NCI-H1694 treated with DMSO at 0.1 percent for 48 hours (cell line): ENCODE measurements around the gene ABCB9.
"Not testable (repeated sequence)": the region's sequence is repeated elsewhere in the genome, so short reads cannot be mapped to it uniquely, and the experiment has no call there.

Experiments used
- DNase-seq: peaks from one replicate; lab custom pipeline; 2025; lab: John Stamatoyannopoulos, UW

ABCB9 gene

DNA sequence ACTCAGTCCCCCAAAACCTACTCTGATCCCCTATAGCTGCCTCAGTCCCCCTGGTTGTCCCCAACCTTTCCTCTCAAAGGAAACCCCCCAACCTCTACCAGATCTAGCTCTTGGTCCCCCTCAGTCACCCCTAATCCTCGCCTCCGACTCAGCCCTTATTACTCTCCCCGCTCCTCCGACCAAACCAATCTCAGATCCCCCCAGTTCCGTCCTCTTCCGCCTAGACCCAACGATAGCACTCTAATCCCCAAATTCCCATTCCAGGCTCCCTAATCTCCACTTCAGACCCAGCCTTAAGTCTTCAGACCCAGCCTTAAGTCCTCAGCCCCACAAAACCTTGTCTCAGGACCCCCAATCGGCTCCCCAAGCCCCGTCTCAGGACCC lies 71.0 kb downstream of the ABCB9 start:
- no peak for DNase-seq

- DNase-seq, result no peak
These were observed 71.8 kb downstream of the ABCB9 start for GRCh38 chr12:122894193-122895121.

DNA sequence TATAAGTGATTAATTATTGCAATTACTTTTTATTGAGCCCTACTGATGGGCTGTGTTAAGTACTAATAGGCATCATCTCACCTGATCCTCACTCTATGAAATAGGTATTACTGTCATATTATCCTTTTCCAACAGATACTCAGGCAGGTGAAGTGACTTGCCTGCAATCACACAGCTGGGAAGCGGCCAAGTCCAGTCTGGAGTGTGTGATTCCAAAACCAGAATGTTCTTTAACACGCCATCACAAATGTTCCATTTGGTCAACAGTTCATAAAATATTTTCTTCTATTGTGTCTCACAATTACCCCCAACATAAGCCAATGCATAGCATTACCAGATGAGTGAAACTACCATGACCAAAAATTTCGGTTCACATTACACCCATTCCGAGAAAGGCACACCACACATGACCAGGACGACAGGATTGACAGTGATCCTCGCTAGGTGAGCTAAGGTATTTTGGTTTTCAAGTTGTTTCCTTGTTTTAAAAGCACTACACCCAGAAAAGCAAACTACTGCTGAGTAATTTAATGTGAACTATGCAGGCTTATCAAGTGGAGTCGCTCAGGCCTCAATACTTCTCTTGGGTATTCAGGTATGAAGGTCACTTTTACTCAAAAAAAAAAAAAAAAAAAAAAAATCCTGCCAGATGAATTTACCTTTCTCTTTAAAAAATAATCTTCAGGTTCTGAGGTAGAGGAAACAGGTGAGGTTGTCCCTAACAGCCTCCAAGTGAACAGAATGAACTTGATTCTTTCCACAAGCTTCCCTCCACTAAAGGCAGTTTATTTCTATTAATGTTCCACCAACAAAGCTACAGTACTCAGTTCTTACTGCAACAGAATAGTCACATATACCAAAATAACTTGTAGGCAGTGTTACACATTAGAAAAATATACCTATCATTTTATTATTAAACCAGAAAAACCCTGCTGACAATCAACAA lies 72.8 kb downstream of the ABCB9 start:
- DNase-seq, result no peak

- DNase-seq, result not testable (repeated sequence)
These were observed 73.5 kb downstream of the ABCB9 start for GRCh38 chr12:122892724-122893123.

- no peak for DNase-seq
These were observed 74.4 kb downstream of the ABCB9 start for GRCh38 chr12:122891661-122892525.

- no peak for DNase-seq
These were observed 76.3 kb downstream of the ABCB9 start for GRCh38 chr12:122889761-122890520.

DNA sequence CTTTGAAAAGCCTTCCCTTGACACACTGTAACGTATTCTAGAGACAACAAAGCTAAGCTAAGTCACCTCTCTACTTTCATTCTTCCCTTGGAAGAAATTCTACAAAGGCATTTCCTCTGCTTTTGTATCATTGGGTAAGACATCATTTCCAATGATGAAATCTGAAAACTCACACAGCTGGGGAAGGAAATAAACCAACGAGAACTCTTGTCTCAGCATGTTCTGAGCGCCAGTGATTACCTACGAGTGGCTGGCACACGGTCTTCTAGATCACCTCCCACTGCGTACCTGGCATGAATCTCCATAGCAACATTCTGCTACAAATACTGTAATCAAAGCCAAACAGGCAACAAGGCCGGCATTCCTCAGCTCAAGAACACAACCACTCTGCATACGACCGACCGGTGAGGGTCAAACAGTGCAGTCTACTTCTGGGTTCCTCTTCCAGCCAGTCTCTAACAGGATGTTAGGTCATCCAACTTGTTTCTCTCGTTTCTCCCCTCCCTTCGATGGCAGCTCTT lies 78.0 kb downstream of the ABCB9 start:
- DNase-seq, result no peak

GRCh38 chr12:122887819-122888212 lies 78.4 kb downstream of the ABCB9 start:
- no peak for DNase-seq

- no peak for DNase-seq
These were observed 79.1 kb downstream of the ABCB9 start for GRCh38 chr12:122886851-122887818.

DNA sequence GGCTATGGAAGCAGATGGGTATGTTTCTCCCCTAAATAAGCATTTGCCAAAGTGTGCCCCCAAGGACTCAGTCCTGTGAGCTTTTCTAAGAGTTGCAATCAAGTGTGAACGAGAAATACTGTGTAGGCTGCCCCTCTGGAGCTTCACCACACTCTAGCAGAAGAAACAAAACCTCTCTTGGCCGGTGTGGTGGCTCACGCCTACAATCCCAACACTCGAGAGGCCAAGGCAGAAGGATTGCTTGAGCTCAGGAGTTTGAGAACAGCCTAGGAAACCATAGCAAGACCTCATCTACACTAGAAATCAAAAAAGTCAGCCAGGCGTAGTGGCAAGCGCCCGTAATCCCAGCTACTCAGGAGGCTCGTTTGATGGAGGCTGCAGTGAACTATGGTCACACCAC lies 80.1 kb downstream of the ABCB9 start:
- DNase-seq, result no peak

DNA sequence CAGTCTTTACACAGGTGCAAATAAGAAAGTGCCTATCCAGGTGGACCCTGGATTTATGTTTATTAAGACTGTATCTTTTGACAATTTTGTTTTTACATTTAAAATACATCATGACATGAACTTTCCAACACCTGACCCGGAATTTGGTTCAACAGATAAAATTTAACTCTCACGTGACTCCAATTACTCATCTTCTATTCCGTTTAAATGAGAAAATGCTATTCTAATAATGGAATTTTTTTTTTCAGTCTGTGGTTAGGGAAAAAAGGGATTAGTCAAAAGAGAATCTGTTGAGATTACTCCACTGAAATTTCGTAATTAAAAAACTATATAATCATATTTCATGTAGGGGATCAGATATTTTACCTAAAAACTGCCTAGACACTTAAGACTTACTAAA lies 81.4 kb downstream of the ABCB9 start:
- no peak for DNase-seq

GRCh38 chr12:122884091-122884826 lies 82.0 kb downstream of the ABCB9 start:
- DNase-seq, result no peak

- no peak for DNase-seq
These were observed 83.2 kb downstream of the ABCB9 start for GRCh38 chr12:122882908-122883558.

- DNase-seq, result peak; percentile 45
These were observed 85.6 kb downstream of the ABCB9 start for GRCh38 chr12:122880668-122881067.

- no peak for DNase-seq
These were observed 86.1 kb downstream of the ABCB9 start for GRCh38 chr12:122880155-122880667.
